ENCODE data around the gene PLXNB1. TPM values are rescaled to one million over a fixed set of nuclear protein-coding genes. Genes with fewer than 3 reads are reported as not detected.
A peak's percentile ranks its signal among the peaks of the same experiment; 100 is the strongest.

PLXNB1 gene
- total RNA-seq, 4 donors from 2014 or later: 150 to 455 (median 312) TPM

DNA sequence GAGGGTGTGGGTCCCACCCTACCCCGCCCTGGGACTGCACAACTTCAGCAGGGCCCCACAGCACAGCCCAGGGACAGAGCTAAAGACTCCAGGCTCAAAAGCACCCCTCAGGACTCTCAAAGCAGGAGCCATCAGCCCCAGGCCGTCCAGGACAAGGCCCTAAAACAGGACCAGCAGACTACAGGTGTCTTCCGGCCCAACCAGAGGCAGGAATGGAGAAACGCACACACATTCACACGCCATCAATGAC, 42.7 kb upstream of the PLXNB1 start:
- Histone ChIP-seq H3K4me1 (peaks cover 0 to 48% (median 31%) of the 10 kb centered on the region in 4 donors), H3K4me3 (peak overlapping the region; percentile 57 to 71 (median 60)), H3K36me3 (peaks cover 0 to 17% (median 0%) of the 10 kb centered on the region in 3 donors), H3K27me3 (no peaks in the 10 kb centered on the region), H3K27ac (peak overlapping the region; percentile 90 to 96 (median 95)), H3K9me3 (no peaks in the 10 kb centered on the region)
- DNase-seq: no peak
- TF ChIP-seq, protein P1, sequence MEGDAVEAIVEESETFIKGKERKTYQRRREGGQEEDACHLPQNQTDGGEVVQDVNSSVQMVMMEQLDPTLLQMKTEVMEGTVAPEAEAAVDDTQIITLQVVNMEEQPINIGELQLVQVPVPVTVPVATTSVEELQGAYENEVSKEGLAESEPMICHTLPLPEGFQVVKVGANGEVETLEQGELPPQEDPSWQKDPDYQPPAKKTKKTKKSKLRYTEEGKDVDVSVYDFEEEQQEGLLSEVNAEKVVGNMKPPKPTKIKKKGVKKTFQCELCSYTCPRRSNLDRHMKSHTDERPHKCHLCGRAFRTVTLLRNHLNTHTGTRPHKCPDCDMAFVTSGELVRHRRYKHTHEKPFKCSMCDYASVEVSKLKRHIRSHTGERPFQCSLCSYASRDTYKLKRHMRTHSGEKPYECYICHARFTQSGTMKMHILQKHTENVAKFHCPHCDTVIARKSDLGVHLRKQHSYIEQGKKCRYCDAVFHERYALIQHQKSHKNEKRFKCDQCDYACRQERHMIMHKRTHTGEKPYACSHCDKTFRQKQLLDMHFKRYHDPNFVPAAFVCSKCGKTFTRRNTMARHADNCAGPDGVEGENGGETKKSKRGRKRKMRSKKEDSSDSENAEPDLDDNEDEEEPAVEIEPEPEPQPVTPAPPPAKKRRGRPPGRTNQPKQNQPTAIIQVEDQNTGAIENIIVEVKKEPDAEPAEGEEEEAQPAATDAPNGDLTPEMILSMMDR (IDR thresholded peaks at IDR 0.05): no peak
- TF ChIP-seq POLR2A (IDR thresholded peaks at IDR 0.05): no peak

DNA sequence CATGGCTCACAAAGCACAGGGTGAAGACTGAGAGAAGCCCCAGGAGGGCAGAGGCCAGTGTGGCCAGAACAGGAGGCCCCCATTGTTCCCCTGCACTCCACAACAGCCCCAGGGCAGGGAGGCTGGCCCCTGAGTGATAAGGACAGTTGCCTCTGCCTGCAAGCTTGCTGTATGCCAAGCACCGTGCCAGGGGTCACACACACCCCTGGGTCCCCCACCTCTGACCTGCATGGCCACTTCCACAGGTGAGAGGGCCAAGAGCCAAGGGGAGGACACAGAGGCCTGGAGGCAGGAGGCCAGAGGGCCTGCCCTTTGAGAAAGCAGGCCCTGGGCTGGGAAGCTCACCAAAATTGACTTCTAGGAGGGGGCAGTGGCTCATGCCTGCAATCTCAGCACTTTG, 40.4 kb upstream of the PLXNB1 start:
- Histone ChIP-seq H3K27ac (peak overlapping the region in 2 of 4 donors; percentile 12 to 28), H3K4me3 (no peak overlapping the region), H3K4me1 (peaks cover 0 to 64% (median 43%) of the 10 kb centered on the region in 4 donors), H3K27me3 (no peaks in the 10 kb centered on the region), H3K36me3 (peaks cover 0 to 23% (median 0%) of the 10 kb centered on the region in 3 donors), H3K9me3 (no peaks in the 10 kb centered on the region)
- DNase-seq: no peak
- TF ChIP-seq POLR2A (IDR thresholded peaks at IDR 0.05): no peak
- TF ChIP-seq, protein P1 (IDR thresholded peaks at IDR 0.05): no peak

DNA sequence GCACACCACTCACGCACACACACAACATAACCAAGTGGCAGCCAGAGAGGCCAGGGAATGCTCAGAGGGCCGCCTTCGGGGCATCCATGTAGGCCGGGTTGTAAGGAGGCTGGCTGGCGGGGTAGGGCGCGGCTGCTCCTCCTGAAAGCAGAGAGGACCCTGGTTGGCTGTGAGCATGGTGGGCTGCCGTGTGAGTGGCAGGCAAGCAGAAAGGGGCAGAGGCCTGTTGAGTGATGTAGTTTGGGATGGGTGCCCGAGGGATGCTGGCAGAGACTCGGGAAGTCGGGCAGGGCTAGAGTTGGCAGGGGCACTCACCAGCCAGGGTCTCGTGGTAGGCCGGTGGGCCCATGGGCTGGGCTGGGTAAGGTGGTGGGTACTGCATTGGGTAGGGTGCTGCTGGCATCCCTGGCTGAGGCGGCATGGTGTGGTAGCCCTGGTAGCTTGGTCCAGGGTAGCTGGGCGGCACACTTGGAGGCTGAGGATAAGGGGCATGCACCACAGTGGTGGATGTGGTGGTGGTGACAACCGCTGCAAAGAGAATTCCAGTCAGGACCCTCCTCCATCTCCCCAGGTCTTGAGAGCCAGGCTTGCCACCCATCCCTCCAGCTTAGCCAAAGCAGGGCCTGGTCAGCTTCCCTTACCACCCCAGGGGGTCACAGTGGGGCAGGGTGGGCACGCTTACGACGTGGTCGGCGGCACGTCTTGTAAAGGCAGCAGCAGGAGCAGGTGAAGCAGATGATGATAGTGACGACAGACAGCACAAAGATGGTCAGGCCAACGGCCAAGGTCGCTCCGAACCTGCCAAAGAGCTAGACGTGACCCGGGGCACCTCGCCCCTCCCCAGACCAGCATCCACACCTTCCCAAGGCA, 39.4 kb upstream of the PLXNB1 start:
- H3K4me3 ChIP-seq: no peak overlapping the region
- peaks cover 0 to 70% (median 43%) of the 10 kb centered on the region in 4 donors for H3K4me1 ChIP-seq
- no peaks in the 10 kb centered on the region for H3K9me3 ChIP-seq
- H3K27ac ChIP-seq: peak overlapping the region in 1 of 4 donors; percentile 100
- peak in 1 of 3 donors; percentile 37 for DNase-seq
- peaks cover 0 to 23% (median 0%) of the 10 kb centered on the region in 3 donors for H3K36me3 ChIP-seq
- no peaks in the 10 kb centered on the region for H3K27me3 ChIP-seq
- TF ChIP-seq, protein P1 (IDR thresholded peaks at IDR 0.05): no peak
- TF ChIP-seq POLR2A (IDR thresholded peaks at IDR 0.05): no peak

DNA sequence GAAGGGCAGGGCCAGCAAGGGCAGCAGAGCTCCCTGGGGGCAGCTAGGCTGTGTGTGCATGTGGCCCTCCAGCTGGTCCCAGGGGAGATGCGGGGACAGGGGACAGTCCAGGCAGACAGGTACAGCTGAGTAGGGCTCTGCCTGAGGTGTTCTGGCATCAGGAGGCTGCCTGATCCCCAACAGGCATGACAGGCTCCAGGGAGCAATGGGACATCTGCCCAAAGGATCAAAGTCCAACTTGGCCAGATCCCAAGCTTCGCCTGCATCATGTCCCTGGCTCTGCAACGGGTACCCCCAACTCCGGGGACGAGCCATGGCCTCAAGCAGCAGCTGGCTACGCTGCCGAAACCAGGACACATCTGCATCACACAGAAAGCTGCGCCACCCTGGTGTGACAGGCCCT, 38.4 kb upstream of the PLXNB1 start:
- Histone ChIP-seq H3K36me3 (peaks cover 0 to 23% (median 0%) of the 10 kb centered on the region in 3 donors), H3K4me3 (no peak overlapping the region), H3K4me1 (peaks cover 0 to 70% (median 40%) of the 10 kb centered on the region in 4 donors), H3K9me3 (no peaks in the 10 kb centered on the region), H3K27me3 (no peaks in the 10 kb centered on the region), H3K27ac (peak overlapping the region; percentile 93 to 100 (median 97))
- DNase-seq: peak in 2 of 3 donors; percentile 79 to 83
- TF ChIP-seq POLR2A (IDR thresholded peaks at IDR 0.05): peak in 1 of 2 donors; percentile 32
- TF ChIP-seq, protein P1 (IDR thresholded peaks at IDR 0.05): no peak

DNA sequence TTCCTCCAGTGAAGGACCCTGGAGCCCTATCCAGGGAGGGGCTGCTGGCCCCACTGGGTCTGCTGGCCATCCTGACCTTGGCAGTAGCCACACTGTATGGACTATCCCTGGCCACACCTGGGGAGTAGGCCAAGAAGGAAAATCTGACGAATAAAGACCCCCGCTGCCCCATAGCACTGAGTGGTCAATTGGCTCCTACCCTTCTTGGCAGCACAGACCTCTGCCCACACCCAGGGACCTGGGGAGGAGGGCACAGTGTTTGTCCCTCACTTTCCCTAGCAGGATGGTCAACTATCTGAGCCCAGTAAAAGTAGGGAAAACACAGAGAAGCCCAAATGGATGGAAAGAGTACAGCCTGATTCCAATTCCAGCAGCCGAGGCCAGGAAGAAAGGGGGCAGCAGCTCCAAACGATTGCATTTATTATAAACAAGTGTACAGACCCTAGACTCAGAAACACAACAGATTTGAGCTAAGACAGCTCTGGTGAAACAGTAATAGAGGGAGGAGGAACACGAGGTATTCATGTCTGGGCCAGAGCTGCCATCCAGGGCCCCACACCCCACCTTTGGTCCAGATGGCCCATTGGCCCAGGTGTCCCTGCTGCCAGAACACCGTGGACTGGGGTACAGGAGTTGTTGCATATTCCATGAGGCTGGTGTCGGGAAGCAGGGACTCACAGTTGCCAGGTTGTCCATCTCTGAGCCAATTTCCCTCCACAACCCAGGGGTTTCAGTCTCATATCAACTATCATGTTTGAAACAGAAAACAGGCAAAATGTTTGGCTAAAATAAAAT, 37.8 kb upstream of the PLXNB1 start:
- Histone ChIP-seq H3K27me3 (no peaks in the 10 kb centered on the region), H3K36me3 (peaks cover 0 to 23% (median 0%) of the 10 kb centered on the region in 3 donors), H3K9me3 (no peaks in the 10 kb centered on the region), H3K4me3 (peak overlapping the region in 3 of 4 donors; percentile 61 to 71 (median 69)), H3K27ac (peak overlapping the region; percentile 93 to 100 (median 97)), H3K4me1 (peaks cover 0 to 67% (median 37%) of the 10 kb centered on the region in 4 donors)
- no peak for DNase-seq
- TF ChIP-seq, protein P1 (IDR thresholded peaks at IDR 0.05): no peak
- TF ChIP-seq POLR2A (IDR thresholded peaks at IDR 0.05): no peak
